Naive B cell (primary cell): Measurements from ENCODE around the gene WTAP. TPM values are rescaled to one million over a fixed set of nuclear protein-coding genes. Genes with fewer than 3 reads are reported as not detected.
"Not testable (repeated sequence)": the region's sequence is repeated elsewhere in the genome, so short reads cannot be mapped to it uniquely, and the experiment has no call there.

Experiments used
- ATAC-seq, 2 donors: fragments of 150-1000 bp; cut with Tn5 transposase; 2 replicates each; pipeline ENCODE4 v1.10.0; 2021; ENCODE audit warnings: low read depth in 2 of 2, mild to moderate bottlenecking in 2 of 2, moderate library complexity in 2 of 2
- DNase-seq: peaks from one replicate; pipeline ENCODE4 v3.0.0; 2022
- H3K27ac Mint-ChIP-seq, 6 donors: one replicate each; pipeline ENCODE4 v1.8.0; 2020 to 2022; ENCODE audit warnings: mild to moderate bottlenecking in 6 of 6, mixed read lengths in 6 of 6, moderate library complexity in 5 of 6, inconsistent platforms in 2 of 6
- H3K27me3 Mint-ChIP-seq, 3 donors: one replicate each; pipeline ENCODE4 v1.8.0; 2021 to 2022; ENCODE audit warnings: mixed read lengths in 3 of 3, mild to moderate bottlenecking in 1 of 3
- H3K36me3 Mint-ChIP-seq, 2 donors: one replicate each; pipeline ENCODE4 v1.8.0; 2020 to 2022; ENCODE audit warnings: mixed read lengths in 2 of 2, inconsistent platforms in 1 of 2, mild to moderate bottlenecking in 1 of 2
- H3K4me1 Mint-ChIP-seq, 3 donors: one replicate each; pipeline ENCODE4 v1.8.0; 2020 to 2022; ENCODE audit warnings: mixed read lengths in 3 of 3, inconsistent platforms in 1 of 3, mild to moderate bottlenecking in 1 of 3, moderate library complexity in 1 of 3
- H3K4me3 Mint-ChIP-seq, 8 donors: one replicate each; pipeline ENCODE4 v1.8.0; 2020 to 2022; ENCODE audit warnings: mild to moderate bottlenecking in 8 of 8, mixed read lengths in 8 of 8, moderate library complexity in 8 of 8, inconsistent platforms in 2 of 8
- H3K9me3 Mint-ChIP-seq, 7 donors: one replicate each; pipeline ENCODE4 v1.8.0; 2020 to 2022; ENCODE audit warnings: mixed read lengths in 7 of 7, mild to moderate bottlenecking in 5 of 7, inconsistent platforms in 2 of 7, moderate library complexity in 1 of 7
- polyA plus RNA-seq, 6 donors: library from polyadenylated mRNA; unstranded; fragments of 300-500 nt; fragmentation: Illumina TruSeq; gene quantifications; one replicate each; pipeline ENCODE4 v1.2.3, GENCODE V29; 2021; ENCODE audit warnings: low read depth in 6 of 6

WTAP gene
- polyA plus RNA-seq, 6 donors from 2014 or later: 142 to 203 (median 152) TPM

DNA sequence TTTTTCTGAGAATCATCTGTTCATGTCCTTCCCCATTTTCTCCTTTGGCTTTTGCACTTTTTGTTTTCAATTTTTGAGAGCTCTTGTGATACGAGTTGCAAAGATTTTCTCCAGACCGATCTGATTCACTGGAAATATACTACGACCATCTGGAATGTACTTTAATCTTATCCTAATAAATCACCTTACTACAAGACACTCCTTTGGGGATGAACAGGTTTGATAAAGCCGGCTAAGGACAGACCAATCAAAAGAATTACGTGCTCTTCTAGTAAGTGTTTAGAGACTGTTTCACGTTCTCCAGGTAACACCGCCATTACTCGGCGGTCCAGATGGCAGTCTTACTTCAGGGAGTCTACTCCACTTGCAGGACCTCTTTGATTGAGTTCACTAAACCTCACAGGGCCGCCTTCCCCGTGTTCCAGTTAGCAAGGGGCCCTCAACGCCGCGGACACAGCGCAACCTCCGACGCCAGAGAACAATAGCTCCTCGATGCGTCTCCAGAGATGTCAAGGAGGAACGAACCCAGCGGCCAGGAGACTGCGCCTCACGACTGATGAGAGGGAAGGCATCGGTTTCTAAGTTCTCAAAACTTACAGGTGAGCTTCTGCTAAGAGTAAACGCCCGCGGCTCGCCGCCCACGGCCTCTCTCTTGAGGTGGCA, 920 bp upstream of the WTAP start:
- peak overlapping the region; percentile 93 to 98 (median 96) for H3K4me3 Mint-ChIP-seq
- no peaks in the 10 kb centered on the region for H3K27me3 Mint-ChIP-seq
- peaks cover 27 to 57% (median 49%) of the 10 kb centered on the region in 3 donors for H3K4me1 Mint-ChIP-seq
- DNase-seq (no peak), ATAC-seq (no peak)
- H3K36me3 Mint-ChIP-seq: no peaks in the 10 kb centered on the region
- no peaks in the 10 kb centered on the region for H3K9me3 Mint-ChIP-seq
- peak overlapping the region; percentile 99 to 100 (median 100) for H3K27ac Mint-ChIP-seq

DNA sequence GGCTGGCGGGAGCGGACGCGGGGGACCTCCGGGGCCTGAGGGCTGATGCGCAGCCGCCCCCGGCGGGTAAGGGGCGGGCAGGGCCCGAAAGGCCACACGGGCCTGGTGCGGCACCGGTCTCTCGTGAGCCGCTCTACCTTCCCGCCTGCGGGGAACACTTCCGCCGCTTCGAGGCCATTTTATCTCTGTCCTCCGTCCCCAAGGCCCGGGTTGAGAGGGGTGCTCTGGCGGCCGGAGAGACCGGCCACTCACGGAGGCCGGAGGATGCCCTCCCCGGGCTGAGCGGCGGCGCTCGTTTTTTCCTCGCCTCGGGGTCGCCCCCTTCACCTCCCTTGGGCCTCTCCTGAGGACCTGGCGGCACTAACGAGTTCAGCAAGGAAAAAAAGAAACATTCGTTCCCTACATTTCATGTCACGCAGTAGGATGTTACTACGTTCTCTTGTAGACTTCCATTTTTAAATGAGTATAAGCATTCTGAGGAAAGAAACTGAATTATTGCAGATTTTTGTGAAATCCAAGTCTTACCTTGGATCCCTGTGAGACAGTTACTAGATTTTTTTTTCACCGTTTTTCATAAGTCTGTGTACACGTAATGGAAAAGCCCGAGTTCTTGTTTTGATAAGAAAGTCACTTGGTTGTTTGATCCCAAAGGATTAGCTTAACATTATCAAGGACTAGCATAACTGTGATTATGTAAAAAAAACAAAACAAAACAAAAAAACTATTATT, 575 bp downstream of the WTAP start:
- Mint-ChIP-seq H3K4me3 (peak overlapping the region; percentile 87 to 96 (median 92)), H3K4me1 (peaks cover 31 to 64% (median 49%) of the 10 kb centered on the region in 3 donors), H3K27me3 (no peaks in the 10 kb centered on the region), H3K27ac (peak overlapping the region; percentile 83 to 99 (median 94)), H3K36me3 (no peaks in the 10 kb centered on the region), H3K9me3 (no peaks in the 10 kb centered on the region)
- ATAC-seq: peak; percentile 33 to 34
- DNase-seq: no peak

DNA sequence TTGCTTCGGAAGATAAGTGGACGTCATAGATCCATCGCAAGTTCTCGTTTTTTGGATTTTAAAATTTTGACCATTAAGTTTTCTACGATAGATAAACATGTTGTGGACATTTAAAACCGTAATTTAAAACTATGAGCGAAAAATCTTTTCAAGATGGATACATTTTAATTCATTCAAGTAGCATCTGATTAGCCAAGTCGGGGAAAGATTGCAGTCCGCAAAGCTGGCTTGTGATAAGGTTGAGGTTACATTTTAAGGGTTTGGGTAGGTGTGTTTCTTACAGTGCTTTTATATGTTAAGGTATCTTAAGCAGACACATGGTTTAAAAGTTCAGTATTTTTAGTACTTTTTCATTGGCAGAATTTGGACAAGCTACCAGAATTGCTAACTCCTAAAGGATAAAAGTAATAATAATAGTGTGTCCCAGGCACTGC, 1.2 kb downstream of the WTAP start:
- Mint-ChIP-seq H3K36me3 (no peaks in the 10 kb centered on the region), H3K4me3 (peak overlapping the region; percentile 87 to 96 (median 92)), H3K9me3 (no peaks in the 10 kb centered on the region), H3K4me1 (peaks cover 28 to 69% (median 46%) of the 10 kb centered on the region in 3 donors), H3K27ac (peak overlapping the region; percentile 83 to 99 (median 94)), H3K27me3 (no peaks in the 10 kb centered on the region)
- ATAC-seq (no peak), DNase-seq (no peak)

- peak overlapping the region in 5 of 6 donors; percentile 33 to 99 (median 95) for H3K27ac Mint-ChIP-seq
- no peaks in the 10 kb centered on the region for H3K27me3 Mint-ChIP-seq
- no peaks in the 10 kb centered on the region for H3K36me3 Mint-ChIP-seq
- peak; percentile 21 for DNase-seq
- peak overlapping the region; percentile 85 to 96 (median 90) for H3K4me3 Mint-ChIP-seq
- ATAC-seq: no peak
- H3K4me1 Mint-ChIP-seq: peaks cover 28 to 73% (median 42%) of the 10 kb centered on the region in 3 donors
- no peaks in the 10 kb centered on the region for H3K9me3 Mint-ChIP-seq
These were observed 2.5 kb downstream of the WTAP start for GRCh38 chr6:159729598-159730331.

DNA sequence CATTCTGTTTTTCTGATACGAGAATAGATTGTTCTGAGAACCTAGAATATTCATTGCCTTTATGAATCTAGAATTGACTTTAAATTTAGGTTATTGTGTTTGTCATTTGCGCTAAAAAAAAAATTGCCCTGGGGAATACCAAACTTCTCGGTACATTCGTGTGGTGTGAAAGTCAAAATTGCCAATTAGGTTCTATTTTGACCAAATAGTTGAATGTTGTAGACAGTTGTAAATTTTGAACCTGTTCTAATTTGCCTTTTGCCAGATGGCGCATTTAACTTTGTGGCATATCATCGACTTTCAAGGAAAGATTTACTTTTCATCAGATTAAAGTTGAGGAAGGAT, 3.0 kb downstream of the WTAP start:
- Mint-ChIP-seq H3K27ac (peak overlapping the region in 3 of 6 donors; percentile 15 to 99 (median 96)), H3K4me1 (peaks cover 28 to 74% (median 42%) of the 10 kb centered on the region in 3 donors)

GRCh38 chr6:159732550-159732949, 5.2 kb downstream of the WTAP start:
- H3K4me3 Mint-ChIP-seq: peak overlapping the region in 2 of 8 donors; percentile 18 to 30

More for the DNA sequence above, 3.0 kb downstream of the WTAP start:
- H3K27me3 Mint-ChIP-seq: no peaks in the 10 kb centered on the region
- H3K36me3 Mint-ChIP-seq: no peaks in the 10 kb centered on the region
- ATAC-seq: no peak
- H3K9me3 Mint-ChIP-seq: no peaks in the 10 kb centered on the region
- H3K4me3 Mint-ChIP-seq: peak overlapping the region in 6 of 8 donors; percentile 13 to 96 (median 90)
- DNase-seq: no peak

GRCh38 chr6:159733395-159733794, 6.1 kb downstream of the WTAP start:
- not testable (repeated sequence) for ATAC-seq, H3K4me3 Mint-ChIP-seq, H3K27me3 Mint-ChIP-seq, DNase-seq, H3K9me3 Mint-ChIP-seq, H3K36me3 Mint-ChIP-seq
- Mint-ChIP-seq H3K27ac (peak overlapping the region in 3 of 6 donors; percentile 34 to 61 (median 49)), H3K4me1 (peaks cover 29 to 67% (median 35%) of the 10 kb centered on the region in 3 donors)

More at GRCh38 chr6:159732550-159732949, 5.2 kb downstream of the WTAP start:
- not testable (repeated sequence) for ATAC-seq, H3K36me3 Mint-ChIP-seq, H3K27me3 Mint-ChIP-seq, H3K9me3 Mint-ChIP-seq, DNase-seq
- H3K27ac Mint-ChIP-seq: peak overlapping the region in 2 of 6 donors; percentile 53 to 61
- peaks cover 24 to 65% (median 31%) of the 10 kb centered on the region in 3 donors for H3K4me1 Mint-ChIP-seq

GRCh38 chr6:159736908-159737307, 9.6 kb downstream of the WTAP start:
- peaks cover 16 to 36% (median 21%) of the 10 kb centered on the region in 3 donors for H3K4me1 Mint-ChIP-seq
- H3K27ac Mint-ChIP-seq: peak overlapping the region in 2 of 6 donors; percentile 7 to 33
- ATAC-seq (no peak), DNase-seq (no peak)
- peaks cover 0 to 12% of the 10 kb centered on the region in 2 donors for H3K36me3 Mint-ChIP-seq
- H3K4me3 Mint-ChIP-seq: no peak overlapping the region
- no peaks in the 10 kb centered on the region for H3K9me3 Mint-ChIP-seq
- H3K27me3 Mint-ChIP-seq: no peaks in the 10 kb centered on the region

DNA sequence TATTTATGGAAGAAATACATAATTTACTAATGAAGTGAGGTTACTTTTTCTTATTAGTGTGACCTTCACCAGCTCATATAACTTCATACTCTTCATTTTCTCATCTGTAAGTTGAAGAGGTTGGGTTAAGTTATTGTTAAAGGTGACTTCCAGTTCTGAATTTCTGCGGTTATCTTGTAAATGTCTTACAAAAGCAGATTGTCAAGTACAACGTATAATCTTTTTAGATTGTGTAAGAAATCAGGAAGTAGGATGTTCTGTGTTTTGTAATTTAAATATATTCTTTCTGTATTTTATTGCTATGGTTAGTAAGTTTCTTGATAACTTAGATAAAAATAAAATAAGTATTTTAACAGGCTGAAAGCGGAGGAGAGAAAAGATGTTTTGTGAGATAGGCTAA, 12.0 kb downstream of the WTAP start:
- no peak for DNase-seq
- Mint-ChIP-seq H3K9me3 (no peaks in the 10 kb centered on the region), H3K4me1 (peaks cover 10 to 18% (median 15%) of the 10 kb centered on the region in 3 donors), H3K36me3 (peaks cover 0 to 16% of the 10 kb centered on the region in 2 donors), H3K27ac (no peak overlapping the region), H3K27me3 (no peaks in the 10 kb centered on the region), H3K4me3 (no peak overlapping the region)
- no peak for ATAC-seq

GRCh38 chr6:159742165-159742564, 14.9 kb downstream of the WTAP start:
- DNase-seq (no peak), ATAC-seq (no peak)
- Mint-ChIP-seq H3K36me3 (peaks cover 15 to 25% of the 10 kb centered on the region in 2 donors), H3K4me1 (peaks cover 6 to 22% (median 16%) of the 10 kb centered on the region in 3 donors), H3K27me3 (no peaks in the 10 kb centered on the region), H3K27ac (peak overlapping the region in 1 of 6 donors; percentile 21), H3K9me3 (no peaks in the 10 kb centered on the region), H3K4me3 (no peak overlapping the region)

DNA sequence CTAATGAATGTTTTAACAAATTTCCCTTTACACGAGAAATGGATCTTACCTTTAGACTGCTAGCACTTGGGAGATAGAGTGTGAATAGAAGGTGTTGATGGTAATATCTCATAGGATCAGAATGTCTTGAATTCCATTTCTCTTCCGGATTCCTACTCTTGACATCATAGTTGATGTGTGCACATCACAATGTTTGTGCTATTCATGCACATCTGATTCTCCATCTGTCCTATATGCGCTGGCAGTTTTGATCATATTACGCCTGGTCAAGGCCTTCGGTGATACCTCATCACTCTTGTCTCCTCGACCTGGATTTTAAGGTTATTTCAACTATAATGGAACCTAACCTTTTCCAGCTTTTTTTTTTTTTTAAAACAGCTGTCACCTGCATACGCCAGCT, 17.8 kb downstream of the WTAP start:
- no peaks in the 10 kb centered on the region for H3K27me3 Mint-ChIP-seq
- H3K4me1 Mint-ChIP-seq: peaks cover 0 to 12% (median 9%) of the 10 kb centered on the region in 3 donors
- DNase-seq (no peak), ATAC-seq (no peak)
- H3K27ac Mint-ChIP-seq: peak overlapping the region in 2 of 6 donors; percentile 29 to 65
- no peaks in the 10 kb centered on the region for H3K9me3 Mint-ChIP-seq
- H3K4me3 Mint-ChIP-seq: no peak overlapping the region
- peaks cover 15 to 30% of the 10 kb centered on the region in 2 donors for H3K36me3 Mint-ChIP-seq

DNA sequence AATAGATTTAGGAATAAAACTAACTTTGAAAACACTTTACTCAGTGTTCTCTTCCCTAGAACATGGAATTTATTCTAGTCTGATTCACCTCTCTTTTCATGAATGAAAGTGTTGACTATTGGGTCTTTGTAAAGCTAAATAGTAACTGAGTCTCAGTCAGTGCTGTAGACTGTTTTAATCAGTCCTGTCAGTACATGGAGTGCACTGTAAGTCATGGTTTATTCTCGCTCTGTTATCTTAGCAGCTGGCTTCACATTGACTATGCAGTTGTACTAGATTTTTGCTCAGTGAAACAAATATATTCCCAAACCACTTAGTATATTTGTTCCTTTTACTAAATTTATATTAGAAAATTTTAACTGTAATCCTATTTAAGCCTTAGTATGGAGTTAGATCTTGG, 19.5 kb downstream of the WTAP start:
- ATAC-seq: no peak
- peaks cover 0 to 12% (median 5%) of the 10 kb centered on the region in 3 donors for H3K4me1 Mint-ChIP-seq
- H3K9me3 Mint-ChIP-seq: no peaks in the 10 kb centered on the region
- no peak for DNase-seq
- peaks cover 15 to 20% of the 10 kb centered on the region in 2 donors for H3K36me3 Mint-ChIP-seq
- H3K27me3 Mint-ChIP-seq: no peaks in the 10 kb centered on the region
- peak overlapping the region in 1 of 6 donors; percentile 47 for H3K27ac Mint-ChIP-seq
- H3K4me3 Mint-ChIP-seq: no peak overlapping the region

- not testable (repeated sequence) for H3K27me3 Mint-ChIP-seq, DNase-seq, ATAC-seq, H3K9me3 Mint-ChIP-seq, H3K4me3 Mint-ChIP-seq, H3K27ac Mint-ChIP-seq
- Mint-ChIP-seq H3K4me1 (peaks cover 0 to 12% (median 5%) of the 10 kb centered on the region in 3 donors), H3K36me3 (peaks cover 15 to 22% of the 10 kb centered on the region in 2 donors)
These were observed 20.8 kb downstream of the WTAP start for GRCh38 chr6:159748127-159748526.
